Skeletal muscle cell (primary cell): Measurements from ENCODE around the gene LZTS3.
"Not testable (repeated sequence)": the region's sequence is repeated elsewhere in the genome, so short reads cannot be mapped to it uniquely, and the experiment has no call there.

Experiments used
- DNase-seq: peaks from one replicate; pipeline ENCODE4 v3.0.0-alpha.2; 2010; ENCODE audit warnings: low read depth
- H3K4me3 ChIP-seq: 2 replicates; pipeline ENCODE4 v1.5.1; 2011; ENCODE audit warnings: low read depth, mild to moderate bottlenecking, control low read depth, low read length, moderate library complexity

LZTS3 gene

DNA sequence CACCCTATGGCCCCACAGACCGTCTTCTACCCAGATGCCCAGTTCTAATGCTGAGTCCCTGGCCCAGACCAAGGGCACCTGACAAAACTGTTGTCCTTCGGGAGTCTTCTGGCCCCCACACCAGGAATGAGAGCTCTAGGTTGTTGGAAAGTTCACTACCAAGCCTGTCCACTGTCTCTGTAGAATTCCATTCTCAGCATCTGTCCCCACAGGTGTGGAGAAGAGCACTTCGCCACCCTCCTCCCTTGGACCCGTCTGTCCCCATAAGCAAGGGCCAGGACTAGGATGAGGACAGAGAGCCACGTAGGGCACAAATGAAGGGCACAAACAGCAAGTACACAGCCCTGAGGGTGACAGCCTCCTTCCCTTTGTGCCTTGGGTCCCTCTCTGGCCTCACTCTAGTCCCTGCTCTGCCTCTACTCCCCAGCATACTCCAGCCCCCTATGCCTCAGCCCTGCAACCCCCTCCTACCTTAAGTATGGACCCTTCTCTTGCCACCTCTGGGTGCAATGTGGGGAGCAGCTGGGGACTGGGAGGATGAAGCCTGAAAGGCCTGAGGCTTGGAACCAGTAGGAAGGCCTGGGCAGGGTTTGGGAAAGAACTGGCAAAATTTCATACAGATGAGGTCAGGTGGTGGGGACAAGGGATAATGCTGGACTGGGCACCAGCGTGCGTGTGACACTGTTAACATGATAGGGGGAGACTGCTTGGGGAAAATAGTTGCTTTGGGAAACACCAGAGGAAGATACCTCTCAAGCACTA lies 4.3 kb downstream of the LZTS3 start:
- H3K4me3 ChIP-seq = no peak overlapping the region
- no peak for DNase-seq

DNA sequence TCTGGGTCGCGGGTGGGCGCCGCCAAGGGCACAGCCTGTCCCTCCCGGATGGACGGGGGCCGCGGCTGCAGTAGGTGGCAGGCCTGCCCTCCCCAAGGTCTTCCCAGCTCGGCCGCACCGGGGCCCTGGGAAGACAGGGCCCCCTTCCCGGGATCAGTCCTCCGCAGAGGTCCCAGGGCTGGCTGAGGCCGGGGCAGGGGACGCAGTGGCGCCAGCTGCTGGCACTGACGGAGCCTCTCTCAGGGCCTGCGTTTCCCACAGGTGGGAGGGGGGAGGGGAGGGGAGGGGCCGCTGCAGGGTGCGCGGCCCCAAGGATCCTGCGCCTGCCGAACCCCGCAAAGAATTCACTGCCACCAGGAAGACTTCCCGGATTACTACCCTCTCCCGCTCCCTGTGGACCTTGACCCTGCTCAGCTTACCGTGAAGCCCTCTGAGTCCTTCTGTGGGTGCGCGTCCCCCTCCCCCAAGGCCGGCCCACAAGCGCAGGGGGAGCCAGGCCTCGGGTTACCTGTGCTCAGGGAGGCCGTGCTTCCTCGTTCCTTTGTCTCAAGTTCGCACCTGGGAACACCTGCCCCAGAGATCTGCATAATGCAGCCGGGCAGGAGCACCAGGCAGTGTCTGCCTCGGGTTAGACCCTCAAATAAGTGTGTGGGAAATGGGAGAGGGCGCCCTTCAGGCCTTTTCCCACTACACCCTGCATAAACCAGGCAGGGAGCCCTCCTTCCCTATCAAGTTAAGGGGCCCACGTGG lies 5.1 kb downstream of the LZTS3 start:
- no peak overlapping the region for H3K4me3 ChIP-seq
- no peak for DNase-seq

DNA sequence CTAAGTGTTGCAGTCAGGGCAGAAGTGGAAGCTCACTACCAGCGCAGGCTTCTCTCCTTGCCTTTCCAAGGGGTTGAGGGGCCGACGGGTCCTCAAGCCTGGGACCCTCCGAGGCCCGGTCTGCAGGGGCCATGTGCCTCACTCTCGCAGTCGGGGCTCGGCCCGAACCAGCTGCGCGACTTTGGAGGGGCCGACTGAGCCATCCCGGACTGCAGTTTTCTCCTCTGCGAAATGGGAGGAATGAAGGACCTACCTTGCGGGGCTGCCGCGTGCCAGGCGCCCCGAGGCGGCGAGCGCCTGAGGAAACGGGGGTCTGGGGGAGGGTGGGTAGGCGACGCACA lies 5.6 kb downstream of the LZTS3 start:
- H3K4me3 ChIP-seq = no peak overlapping the region

DNA sequence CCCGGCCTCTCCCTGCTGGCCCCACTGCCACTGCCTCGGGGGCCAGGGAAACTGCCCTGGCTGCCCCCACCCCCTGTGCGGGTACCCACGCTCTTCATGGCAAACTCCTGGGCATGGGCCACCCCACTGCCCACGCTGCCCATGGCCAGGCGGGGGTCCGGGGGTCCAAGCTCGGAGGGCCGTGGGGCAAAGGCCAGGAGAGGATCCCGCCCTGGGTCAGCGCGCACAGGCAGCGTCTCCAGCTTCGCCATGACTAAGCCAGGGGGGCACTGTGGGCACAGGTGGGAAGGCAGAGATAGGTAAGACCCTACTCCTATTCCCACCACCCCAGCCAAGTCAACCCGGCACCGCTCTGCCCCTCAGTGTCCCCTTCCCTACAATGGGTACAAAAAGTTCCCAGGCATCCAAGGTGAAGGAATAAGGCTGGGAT lies 6.4 kb downstream of the LZTS3 start:
- no peak overlapping the region for H3K4me3 ChIP-seq
- no peak for DNase-seq

More for the DNA sequence above, 5.6 kb downstream of the LZTS3 start:
- DNase-seq = no peak

DNA sequence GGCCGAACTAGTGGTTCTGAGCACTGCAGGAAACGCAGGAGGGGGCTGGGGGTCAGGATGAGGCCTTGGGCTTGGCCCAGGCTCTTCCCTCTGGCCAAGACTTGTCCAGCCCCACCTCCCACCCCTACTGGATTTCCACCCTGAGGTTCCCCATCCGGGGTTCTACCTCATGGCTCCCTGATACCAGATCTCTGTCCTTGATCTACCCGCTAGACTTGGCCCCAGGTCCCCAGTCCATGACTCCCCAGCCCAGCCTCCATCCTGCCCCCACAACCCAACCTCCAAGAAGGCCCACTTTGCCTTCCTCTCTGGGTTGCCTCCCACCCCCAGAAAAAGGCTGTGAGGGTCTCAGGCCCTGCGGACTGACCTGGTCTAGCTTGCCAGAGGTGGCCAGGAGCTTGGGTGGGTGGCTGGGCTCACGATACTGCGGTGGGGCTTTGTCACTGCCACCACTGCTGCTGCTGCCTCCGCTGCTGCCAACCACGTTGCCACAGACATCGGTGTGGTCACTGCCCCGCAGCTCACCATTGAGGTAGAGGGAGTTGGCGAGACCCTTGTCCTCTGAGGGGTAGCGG lies 6.9 kb downstream of the LZTS3 start:
- DNase-seq = no peak
- no peak overlapping the region for H3K4me3 ChIP-seq

DNA sequence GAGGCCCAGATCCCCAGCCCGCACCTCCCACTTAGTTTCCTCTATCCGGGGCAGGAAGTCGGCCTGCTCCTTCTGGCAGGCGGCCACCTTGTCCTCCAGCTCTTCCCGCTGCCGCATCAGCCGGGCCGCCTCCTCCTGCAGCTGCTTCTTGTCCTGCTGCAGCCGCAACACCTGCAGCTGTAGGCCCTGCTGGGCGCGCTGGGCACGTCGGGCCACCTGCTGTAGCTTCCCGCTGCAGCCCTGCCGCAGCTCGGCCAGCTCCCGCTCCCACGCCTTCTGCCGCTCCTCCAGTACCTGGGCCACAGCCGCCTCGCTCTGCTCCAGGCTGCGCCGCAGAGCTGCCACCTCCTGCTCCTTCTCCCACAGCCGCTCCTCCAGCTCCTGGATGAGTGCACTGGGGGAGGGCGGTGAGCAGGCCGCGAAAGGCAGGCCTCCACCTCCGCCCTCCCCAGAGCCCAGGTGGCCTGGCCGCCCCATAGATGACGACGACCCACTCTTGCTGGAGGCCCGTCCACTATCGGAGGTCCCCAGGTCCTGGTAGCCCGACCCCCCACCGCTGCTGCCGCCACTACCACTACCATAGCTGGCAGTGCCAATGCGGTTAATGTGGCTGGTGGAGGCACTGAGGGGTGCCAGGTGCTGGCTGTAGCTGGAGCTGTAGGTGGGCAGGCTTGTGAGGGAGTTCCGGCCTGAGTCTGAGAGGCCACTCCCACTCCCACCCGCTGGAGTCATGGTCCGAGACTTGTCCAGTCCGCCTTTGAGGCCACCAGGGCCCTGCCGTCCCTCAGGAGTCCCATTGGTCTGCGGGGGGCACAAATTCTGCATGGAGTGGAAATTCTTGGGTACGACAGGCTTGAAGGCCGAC lies 7.6 kb downstream of the LZTS3 start:
- no peak overlapping the region for H3K4me3 ChIP-seq
- DNase-seq = peak; percentile 33

DNA sequence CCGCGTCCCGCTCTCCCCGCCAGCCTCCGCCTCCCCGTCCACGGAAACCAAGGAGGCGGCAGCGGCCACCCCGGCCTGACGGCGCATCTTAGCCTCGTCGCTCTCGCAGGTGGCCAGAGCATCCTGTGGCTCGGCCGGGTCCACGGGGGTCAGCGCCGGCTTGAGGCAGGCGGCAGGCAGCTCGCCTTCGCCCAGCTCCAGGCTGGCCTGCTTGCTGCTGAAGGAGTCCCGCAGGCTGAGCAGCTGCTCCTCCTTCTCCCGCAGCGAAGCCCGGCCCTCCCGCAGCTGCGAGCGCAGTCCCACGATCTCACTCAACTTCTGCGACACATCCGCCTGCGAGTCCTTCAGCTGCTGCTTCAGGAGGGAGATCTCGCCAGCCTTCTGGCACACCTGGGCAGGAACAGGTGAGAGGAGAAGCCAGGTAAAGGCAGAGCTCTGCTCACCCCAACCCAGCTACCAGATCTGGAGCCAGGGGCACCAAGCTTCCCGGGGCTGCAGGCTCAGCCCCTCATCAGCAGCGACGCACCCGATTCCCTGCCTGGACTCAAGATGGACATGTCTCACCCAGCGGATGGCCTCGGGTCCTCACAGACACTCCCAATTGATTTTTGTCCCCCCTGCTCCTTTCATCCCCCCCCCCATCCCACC lies 8.5 kb downstream of the LZTS3 start:
- DNase-seq = no peak
- H3K4me3 ChIP-seq = no peak overlapping the region

DNA sequence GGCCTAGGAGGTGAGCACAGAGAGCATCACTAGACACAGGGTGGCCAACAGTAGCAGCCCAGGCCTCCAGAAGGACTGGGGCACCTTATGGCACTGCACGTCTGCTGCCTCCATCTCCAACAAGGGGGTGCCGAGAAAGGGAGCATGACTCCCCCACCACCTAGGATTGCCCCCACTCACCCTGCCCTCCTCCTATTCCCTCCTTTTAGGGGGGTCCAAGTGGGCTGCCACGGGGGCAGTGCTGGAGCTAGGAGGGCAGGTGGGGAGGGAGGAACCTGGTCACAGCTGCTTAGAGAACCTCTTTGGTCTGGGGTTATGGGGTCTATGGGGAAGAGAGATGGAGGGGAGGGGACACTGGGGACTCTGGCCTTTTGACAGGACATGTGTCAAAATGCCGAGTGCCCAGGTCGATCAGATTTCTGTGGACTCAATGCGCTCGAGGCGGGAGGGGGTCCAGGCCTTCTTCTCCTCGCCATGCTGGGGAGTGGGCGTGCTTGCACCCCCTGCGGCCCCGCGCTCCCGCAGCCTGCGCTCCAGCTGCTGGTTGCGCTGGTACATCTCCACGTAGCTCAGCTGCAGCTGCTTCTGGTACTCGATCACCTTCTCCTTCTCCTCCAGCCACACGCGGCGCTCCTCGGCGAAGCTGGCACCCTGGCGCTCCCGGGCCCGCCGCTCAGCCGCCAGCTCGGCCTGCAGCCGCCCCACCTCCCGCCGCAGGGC lies 9.1 kb downstream of the LZTS3 start:
- H3K4me3 ChIP-seq = no peak overlapping the region
- DNase-seq = no peak

DNA sequence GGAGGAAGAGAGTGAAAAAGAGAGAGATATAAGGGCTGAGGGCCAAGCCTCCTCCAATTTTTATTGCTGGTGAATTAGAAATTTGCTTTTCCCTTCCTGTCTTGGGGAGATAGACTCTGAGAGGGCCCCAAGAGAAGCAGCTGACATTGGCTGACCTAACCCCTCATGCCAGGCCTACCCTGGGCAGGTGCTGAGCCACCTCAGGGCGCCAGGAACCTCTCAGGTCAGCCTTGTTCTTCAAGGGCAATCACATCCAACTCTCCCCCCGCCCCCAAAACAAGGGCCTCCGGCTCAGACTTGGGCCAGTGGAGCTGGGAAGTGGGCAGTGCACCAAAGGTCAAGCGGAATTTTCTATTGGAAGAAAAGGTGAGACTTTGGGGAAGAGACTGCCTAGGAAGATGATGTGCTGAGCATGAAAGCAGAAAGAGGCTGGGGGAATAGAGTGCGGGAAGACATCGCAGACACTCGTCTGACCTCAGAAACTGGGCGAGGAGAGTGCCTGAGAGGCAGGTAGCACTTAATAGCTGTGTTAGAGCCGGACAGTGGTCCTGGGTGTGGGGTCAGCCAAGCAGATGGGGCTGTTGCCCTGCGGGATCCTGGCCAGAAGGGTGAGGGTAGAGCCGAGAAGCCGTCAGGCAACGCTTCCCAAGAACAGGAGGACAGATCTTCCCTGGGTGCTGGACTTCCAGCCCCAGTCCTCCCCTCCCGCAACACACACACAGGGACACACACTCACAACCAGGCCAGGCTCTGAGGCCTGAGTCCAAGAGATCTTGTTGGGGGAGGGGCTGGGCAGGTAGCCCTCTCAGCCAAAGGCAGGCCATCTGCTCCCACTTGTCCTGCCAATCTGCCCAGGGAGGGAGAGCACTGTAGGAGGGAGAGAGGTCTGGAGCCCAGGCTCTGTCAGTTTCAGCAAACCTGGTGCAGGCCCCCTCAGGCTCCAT lies 10.0 kb downstream of the LZTS3 start:
- DNase-seq = no peak
- no peak overlapping the region for H3K4me3 ChIP-seq

DNA sequence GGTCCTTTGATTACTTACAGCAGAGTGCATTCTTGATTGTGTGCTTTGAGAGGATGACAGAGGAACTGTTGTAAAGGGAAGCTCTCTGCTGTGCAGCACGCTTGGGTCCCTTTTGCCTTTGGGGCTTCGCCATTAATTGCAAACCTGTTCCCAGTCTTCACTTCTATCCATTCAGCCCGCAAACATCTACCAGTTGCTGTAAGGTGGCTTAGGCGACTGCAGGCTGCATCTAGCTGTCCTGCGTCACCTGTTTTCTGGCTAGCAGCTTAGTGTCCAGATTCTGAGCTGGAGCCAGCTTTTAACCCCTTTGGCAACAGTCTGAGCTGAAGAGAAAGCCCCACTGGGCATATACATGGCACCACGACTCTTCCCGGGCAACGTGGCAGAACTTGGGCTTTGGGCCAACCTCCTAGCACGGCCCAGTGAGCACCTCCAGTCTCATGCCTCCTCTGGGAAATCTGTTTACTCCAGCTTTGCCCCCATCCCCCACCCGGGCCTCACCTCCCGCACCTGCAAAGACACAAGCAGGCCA lies 11.2 kb downstream of the LZTS3 start:
- no peak for DNase-seq
- H3K4me3 ChIP-seq = no peak overlapping the region

DNA sequence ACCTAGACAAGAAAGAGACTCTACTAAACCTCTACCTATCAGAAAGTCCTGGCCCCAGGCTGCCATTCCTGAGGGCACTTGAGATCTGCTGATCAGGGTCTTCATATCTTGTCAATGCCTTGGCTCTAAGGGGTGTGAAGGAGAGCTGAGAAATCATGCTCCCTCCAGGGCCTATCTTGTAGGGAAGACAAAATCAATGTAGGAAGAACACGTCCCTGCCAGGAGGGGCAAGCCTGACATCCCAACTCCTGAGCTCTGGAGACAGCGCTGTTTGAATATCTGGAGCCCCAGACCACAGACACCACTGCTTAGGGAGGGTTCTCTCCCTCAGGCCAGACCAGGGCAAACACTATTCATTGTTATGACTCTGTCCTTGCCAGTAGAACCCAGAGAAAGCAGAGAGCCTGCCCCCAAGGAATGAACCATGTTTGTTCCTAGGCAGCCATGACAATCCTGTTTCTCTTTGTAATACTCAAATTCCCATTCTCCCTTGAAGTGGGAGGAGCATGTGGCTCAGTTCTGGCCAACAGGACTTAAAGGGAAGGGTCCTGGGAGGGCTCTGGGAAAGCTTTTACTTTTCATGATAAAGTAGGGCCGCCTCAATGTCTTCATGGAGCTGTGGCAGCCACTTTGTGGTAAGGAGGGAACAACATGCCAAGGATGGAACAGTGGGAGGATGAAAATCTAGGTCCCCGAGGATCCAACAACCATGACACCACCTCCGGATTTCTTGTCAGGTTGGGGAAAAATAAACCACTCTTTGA lies 11.9 kb downstream of the LZTS3 start:
- no peak for DNase-seq
- no peak overlapping the region for H3K4me3 ChIP-seq

DNA sequence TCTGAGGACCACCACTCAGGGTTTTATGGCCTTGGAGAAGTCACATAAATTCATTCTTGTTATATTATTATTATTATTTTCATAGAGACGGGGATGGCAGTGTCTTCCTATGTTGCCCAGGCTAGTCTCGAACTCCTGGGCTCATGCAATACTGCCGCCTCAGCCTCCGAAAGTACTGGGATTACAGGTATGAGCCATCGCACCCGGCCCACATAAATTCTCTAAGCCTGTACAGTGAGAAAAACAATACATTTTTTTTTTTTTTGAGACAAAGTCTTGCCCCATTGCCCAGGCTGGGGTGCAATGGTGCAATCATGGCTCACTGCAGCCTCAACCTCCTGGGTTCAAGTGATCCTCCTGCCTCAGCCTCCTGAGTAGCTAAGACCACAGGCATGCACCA lies 12.9 kb downstream of the LZTS3 start:
- no peak overlapping the region for H3K4me3 ChIP-seq
- DNase-seq = no peak

DNA sequence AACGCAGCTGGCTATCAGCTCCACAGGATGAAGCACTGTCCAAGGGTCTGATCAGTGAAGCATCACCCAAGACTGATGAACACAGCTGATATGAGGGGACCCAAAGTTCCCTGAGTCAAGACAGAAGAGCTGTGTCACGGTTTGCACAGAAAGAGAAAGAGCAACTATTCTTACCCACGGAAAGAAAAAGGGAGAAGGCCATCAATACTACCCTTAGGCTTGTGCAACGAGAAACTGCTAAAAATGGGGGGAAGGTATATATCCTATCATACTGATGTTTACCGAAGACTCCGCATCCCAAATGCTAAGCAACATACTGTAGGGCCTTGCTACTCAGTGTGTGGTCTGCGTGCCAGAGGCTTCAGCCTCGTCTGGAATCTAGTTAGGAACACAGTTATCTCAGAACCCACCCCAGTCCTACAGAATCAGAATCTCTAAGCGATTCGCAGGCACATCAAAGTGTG lies 14.3 kb downstream of the LZTS3 start:
- no peak for DNase-seq
- H3K4me3 ChIP-seq = peak overlapping the region; percentile 94

DNA sequence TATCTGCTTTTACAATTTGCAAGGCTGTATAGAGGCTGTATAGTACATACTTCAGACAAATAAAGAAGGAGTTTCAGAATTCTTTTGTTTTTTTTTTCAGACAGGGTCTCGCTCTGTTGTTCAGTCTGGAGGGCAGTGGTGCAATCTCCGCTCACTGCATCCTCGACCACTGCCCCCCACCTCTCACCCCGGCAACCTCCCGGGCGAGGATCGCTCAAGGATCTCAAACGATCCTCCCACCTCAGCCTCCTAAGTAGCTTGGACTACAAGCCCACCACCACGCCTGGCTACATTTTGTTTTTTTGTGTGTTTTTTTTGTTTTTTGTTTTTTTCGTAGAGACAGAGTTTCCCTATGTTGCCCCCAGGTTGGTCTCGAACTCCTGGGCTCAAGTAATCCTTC lies 15.5 kb downstream of the LZTS3 start:
- H3K4me3 ChIP-seq = no peak overlapping the region
- no peak for DNase-seq

DNA sequence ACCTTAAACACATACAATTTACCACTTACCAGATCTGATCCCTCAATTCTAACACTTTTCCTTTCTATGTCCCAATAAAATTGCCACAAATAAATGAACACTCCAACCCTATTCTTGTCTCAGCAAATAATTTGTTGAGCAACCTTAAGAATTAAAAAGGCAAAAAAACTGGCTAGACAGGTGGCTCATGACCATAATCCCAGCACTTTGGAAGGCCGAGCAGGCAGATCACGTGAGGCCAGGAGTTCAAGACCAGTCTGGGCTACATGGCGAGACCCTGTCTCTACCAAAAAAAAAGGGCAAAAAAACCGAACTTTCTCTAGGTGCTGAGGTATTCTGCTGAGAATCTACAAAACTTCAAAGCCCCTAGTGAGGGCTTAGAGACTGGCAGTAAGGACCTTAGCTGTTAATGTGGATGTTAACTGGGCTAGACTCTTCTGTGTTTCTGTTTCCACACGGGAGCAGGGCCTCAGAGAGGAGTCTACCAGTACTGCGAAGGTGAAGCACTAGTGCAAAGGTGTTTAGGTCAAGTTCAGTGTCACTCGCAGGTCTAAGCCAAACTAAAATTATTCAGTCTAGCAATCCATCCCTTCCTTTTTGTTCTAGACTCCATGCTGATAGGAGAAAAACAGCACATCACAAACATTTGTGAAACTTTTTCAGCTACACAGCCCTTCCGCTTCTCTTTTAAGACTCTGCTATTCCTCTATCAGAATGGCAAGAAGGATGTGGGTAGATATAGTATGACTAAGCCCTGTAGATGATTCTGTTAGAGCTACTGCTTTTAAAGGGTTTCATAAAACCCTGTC lies 16.3 kb downstream of the LZTS3 start:
- no peak overlapping the region for H3K4me3 ChIP-seq
- DNase-seq = no peak

DNA sequence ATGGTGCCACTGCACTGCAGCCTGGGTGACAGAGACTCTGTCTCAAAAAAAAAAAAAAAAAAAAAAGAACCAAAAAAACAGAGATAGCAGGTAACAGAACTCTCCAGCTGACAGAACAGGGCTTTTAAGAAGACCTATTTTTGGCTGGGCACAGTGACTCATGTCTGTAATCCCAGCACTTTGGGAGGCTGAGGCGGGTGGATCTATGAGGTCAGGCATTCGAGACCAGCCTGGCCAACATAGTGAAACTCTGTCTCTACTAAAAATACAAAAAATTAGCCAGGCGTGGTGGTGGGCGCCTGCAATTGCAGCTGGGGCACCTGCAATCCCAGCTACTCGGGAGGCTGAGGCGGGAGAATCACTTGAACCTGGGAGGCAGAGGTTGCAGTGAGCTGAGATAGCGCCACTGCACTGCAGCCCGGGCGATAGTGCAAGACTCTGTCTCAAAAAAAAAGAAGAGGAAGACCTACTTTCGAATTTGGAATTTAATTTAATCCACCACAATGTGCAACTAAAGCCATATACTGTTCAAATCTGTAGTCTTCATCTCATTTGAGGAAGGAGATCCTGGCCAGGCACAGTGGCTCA lies 21.2 kb downstream of the LZTS3 start:
- DNase-seq = not testable (repeated sequence)

More for the DNA sequence above, 21.2 kb downstream of the LZTS3 start:
- not testable (repeated sequence) for H3K4me3 ChIP-seq
